ENCODE measurements around the gene HOXB2.

DNA sequence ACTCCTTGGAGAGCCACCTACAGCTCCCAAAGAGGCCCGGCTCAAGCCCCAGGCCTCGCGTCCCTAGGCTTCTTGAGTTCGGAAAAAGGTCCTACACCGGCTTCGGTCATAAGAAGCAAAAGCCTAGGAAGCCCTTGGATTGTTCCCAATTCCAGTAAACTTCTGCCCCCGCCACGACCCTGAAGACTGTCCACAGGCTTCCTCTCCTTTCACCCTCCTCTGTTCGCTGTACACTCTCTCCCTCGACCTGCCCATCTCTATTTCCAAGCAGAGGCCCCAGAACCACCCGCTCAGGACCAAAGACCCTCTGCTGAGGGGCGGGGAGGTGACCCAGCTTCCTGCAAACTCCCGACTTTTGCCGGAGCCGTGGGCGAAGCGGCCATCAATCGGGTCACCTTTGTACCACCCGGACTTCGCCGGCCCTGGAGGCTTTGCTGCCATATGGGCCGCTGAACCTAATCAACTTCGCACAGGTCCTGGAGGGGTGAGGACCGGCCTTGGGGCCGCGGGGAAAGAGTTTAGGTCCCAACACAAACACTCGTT is 2.7 kb downstream of the HOXB2 start:
- TF ChIP-seq CTCF (IDR thresholded peaks at IDR 0.05; ENCODE audit: low read depth, low read length) (no peak), EZH2phosphoT487 (IDR thresholded peaks at IDR 0.05; ENCODE audit: low read depth) (no peak)

Measured in OCI-LY3 (cell line).